Stimulated activated CD4-positive, alpha-beta T cell treated with anti-CD3 and anti-CD28 coated beads, Interleukin-4, amount 100 ng/mL, for 24 hours (primary cell): ENCODE data around the gene MEIKIN.

Experiments used
- DNase-seq: peaks from one replicate; pipeline ENCODE4 v3.0.0-alpha.2; 2020

MEIKIN gene

DNA sequence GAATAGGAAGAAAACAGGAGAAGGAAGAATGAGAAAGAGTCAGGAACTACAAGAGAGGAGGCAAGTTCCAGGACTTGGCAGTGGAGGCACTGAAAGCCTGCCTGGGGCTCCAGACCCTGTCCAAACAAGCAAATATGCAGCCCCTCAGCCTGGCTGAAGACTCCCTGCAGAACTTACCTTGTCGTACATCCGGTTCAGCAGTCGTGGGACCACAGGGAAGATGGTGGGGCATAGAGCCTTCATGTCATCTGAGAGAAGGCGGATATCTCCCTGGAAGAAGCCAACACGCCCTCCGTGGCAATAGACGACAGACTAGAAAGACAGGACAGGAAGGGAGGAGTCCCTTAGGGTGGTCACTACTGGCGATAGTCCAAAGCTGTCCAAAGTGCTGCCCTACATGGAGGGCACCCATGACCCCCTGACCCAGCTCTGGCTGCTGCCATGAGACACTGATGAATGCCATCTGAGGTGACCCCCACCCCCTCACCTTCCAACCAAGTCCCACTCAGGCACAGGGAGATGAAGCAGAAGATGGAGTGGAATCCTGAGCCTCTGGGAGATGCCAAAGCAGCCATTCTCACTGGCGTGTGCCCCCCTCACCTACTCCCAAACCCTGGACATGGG, 27.7 kb upstream of the MEIKIN start:
- DNase-seq, result no peak

- no peak for DNase-seq
These were observed 23.0 kb upstream of the MEIKIN start for GRCh38 chr5:131968396-131968954.

DNA sequence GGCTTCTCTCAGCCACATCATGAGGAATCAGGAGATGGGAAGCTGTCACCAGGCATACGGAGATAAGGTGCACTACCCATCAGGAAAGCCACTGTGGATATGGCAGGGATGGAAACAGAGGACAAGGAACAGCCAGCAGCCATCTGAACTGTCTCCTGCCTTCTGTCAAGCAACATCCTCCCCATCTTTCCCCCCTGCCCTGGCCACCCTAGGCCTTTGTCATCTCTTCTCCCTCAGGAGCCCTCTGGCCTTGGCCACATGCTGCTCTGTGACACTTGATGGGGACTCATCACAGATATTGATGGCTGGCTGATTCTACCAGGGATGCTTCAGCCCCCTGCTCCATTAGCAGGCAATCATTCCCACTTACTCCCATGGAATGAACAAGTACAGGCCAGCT, 21.1 kb upstream of the MEIKIN start:
- DNase-seq, result no peak

DNA sequence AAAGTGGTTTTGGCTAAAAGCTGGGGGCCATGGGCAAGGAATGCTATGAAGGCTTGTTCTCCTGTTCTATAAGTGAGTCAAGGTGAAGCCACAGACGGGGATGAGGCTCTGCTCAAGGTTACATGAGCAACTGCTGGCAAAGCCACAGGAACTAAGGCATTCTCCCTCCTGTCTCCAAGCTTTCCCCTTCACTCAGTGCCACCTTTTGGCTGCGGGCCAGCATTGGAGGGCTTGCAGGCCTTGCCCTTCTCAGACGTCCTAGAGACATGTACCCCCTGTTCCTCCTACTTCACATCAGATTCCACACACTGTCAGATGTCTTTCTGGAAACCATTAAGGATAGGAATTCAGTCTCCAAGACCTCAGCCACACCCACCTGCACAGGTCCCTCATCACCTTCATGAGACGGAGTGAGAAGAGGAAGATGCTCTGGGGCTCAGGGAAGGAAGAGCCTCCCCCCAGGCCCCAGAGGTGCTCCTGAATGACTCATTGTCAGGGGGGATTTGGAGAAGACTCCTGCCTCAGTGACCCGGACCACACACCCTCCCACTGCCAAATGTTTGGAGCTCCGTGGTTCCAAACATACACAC, 20.5 kb upstream of the MEIKIN start:
- DNase-seq, result no peak

- peak; percentile 19 for DNase-seq
These were observed 14.4 kb upstream of the MEIKIN start for GRCh38 chr5:131959906-131960305.

DNA sequence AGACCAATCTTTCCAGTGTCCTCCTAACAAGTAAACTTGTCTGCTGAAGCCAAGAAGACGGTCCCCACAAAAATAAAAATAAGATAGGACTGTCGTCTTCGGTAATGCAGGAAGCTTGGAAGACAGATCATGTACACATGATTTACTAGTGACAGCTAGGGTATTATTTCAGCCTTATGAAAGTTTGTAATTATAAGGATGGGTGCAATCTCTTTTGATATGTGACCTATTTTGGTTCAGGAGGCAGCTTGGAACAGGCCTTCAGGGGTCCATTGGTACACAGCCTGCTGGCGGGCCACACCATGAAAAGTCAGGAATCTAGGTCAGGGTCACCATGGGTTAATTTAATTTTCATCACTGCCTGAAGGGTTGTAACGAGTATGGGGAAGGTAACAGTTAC, 13.7 kb upstream of the MEIKIN start:
- no peak for DNase-seq

- no peak for DNase-seq
These were observed 12.4 kb upstream of the MEIKIN start for GRCh38 chr5:131957721-131958441.

DNA sequence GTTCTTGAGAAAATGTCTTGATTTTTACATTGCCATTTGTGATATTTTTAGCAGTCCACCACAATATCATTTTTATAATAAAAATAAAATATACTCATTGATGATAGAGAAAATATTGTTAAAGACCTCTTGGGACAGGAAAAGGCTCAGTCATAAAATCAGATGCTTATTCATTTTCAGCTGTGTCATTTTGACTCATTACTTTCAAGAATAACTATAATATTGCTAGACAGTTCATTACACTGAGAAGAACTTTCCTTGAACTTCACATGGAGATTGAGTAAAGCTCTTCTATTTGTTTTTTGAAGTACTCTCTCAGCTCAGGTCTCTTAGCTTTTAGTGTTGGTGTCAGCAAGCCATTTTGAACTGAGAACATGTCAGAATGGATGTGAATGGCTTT, 8.5 kb upstream of the MEIKIN start:
- DNase-seq, result no peak

GRCh38 chr5:131952301-131952857, 6.9 kb upstream of the MEIKIN start:
- DNase-seq, result no peak

GRCh38 chr5:131950706-131951105, 5.2 kb upstream of the MEIKIN start:
- no peak for DNase-seq

GRCh38 chr5:131947445-131947844, 2.0 kb upstream of the MEIKIN start:
- no peak for DNase-seq

DNA sequence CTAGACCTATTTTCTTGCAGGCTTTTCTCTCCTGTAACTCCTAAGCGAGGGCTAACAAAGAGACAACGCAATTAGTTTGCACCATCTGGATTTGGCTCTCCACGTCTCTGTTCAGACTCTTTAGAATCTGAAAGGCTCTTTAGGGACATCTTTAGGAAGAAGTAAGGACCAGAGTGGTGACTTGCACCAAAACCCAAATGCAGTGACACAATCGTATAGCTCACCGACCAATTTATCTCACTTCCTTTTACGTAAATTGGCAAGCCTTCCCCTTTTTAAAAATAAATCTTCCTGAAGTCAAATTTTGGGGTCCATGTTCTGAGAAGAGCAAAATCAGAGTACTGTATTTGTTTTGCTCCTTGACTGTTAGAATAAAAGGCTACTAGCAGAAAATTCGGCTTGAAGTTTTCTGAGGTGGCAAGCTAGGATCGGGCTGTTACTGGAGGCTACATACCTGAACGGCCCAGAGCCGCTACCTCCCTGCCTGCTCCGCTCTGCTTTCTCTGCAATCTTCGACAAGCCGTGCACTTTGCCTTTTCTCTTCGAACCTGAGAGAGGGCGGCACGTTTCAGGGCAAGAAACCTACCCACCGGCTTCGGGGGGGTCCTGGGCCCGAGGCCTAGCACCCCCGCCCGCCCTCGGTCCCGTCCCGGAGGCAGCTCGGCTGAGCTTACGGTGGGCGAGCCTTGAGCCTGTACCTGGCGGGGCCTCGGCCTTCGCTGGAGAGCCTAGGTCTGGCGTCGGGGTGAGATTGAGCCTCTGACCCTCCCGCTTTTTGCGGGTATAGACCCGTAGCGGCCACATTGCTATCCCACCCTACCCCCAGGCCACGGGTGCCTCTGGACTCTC, 537 bp downstream of the MEIKIN start:
- no peak for DNase-seq

DNA sequence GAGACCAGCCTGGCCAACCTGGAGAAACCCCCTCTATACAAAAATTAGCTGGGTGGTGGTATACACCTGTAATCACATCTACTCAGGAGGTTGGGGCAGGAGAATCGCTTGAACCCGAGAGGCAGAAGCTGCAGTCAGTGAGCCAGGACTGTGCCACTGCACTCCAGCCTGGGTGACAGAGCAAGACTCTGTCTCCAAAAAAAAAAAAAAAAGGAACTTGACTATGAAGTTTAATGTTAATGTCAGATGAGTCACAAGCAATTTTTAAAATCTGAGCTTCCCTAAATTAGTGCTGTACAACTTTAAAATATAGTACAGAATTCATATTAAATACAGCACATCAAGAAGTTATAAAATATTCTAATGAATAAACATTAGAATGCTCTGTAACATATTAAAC, 1.5 kb downstream of the MEIKIN start:
- no peak for DNase-seq

DNA sequence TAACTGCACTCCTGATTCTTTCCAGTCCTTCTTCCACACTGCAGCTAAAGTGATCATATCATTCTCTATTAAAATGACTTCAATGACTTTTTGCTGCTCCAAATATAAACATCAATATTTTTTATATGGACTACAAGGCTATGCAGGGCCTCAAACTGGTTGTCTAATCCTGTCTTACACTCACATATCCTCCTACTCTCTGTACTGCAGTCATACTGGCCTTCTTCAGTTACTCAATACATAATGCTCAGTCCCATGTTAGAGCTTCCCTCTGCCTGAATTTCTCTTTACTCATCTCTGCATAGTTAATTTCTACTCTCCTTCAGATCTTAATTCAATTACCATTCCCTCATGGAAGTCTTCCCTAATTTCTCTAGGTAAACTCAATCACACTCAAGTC, 3.4 kb downstream of the MEIKIN start:
- no peak for DNase-seq

DNA sequence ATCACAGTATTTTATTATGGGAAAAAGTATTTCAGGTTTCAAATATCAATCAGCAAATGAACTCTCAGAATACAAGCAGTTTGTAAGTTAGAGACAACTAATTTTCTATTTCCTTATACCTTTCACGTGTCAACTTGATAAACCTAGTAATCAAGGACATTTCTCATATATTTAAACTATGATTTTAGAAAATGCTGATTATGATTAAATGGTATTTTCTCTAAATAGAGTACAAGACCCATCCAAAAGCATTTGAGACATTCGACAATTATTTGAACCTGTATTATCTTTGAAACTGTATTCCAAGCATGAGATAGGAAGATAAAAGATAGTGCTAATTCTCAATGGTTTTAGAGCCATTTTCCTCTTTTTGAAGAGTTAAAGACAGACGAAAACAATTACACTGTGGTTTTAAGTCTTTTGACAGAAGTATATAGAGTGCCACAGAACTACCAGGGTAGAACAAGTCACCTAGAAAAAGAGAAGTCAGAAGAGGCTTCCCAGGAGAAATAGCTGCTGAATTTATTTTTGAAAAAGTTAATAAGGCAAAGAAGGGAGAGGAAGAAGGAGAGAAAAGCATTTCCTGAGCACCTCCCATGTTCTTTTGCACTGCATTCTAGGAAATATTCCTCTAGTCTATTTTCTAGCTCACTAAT, 5.6 kb downstream of the MEIKIN start:
- no peak for DNase-seq

DNA sequence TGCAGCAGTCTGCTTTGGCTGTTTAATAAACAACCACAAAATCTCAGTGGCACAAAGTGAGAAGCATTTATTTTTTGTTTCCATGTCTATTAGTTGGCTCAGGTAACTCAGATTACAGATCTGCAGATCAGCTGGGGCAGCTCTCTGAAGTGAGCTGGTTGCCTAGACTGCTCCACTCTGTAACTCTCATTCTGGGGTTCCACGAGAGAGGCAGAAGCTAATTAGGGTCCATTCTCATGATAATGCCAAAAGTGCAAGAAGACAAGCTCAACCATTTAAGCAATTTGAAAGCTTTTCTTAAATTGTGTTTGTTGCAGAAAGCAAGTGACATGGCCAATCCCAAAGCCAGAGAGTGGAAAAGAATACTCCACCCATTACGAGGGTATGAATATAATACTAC, 13.2 kb downstream of the MEIKIN start:
- DNase-seq, result no peak

DNA sequence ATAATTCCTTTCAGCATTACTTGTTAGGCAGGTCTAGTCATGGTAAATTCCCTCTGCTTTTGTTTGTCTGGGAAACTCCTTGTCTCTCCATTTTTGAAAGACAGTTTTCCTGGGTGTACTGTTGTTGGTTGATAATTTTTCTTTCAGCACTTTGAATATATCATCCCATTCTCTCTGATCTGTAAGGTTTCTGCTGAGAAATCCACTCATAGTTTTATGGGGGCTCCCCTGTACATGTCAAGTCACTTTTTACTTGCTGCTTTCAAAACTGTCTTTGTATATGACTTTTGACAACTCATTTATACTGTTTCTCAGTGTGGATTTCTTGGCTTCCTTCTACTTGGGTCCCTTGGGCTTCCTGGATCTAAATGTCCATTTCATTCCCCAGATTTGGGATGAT, 16.5 kb downstream of the MEIKIN start:
- no peak for DNase-seq

GRCh38 chr5:131926168-131926567, 19.3 kb downstream of the MEIKIN start:
- no peak for DNase-seq

- DNase-seq, result no peak
These were observed 29.0 kb downstream of the MEIKIN start for GRCh38 chr5:131916481-131916880.

GRCh38 chr5:131914472-131914871, 31.0 kb downstream of the MEIKIN start:
- no peak for DNase-seq

DNA sequence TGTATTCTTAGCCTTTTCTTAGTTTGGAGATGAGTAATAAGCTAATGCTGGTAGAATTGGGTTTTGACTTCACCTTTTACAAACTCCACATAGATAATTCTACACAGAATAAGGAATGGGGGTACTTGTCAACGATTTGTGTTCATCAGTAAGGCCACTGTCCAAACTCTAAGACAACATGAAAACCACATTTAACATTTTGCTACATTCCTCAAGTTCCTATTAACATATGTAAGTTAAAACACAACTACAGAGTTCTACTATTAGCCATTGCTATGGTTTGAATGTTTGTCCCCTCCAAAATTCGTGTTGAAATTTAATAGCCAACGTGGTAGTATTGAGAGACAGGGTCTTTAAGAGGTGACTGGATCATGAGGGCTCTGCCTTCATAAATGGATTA, 31.9 kb downstream of the MEIKIN start:
- DNase-seq, result no peak

DNA sequence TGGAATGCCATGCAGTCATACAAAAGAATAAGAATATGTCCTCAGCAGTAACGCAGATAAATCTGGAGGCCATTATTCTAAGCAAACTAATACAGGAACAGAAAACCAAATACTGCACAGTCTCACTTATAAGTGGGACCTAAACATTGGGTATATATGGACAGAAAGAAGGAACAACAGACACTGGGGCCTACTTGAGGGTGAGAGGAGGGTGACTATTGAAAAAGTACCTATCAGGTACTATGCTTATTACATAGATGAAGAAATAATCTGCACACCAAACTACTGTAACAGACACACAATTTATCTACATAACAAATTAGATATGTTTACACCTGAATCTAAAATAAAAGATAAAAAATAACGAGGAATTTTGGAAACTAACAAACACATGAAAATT, 38.8 kb downstream of the MEIKIN start:
- DNase-seq, result no peak
